HG03064 (cell line): Measurements from ENCODE around the gene ELAPOR1.
"Not testable (repeated sequence)": the region's sequence is repeated elsewhere in the genome, so short reads cannot be mapped to it uniquely, and the experiment has no call there.

ENCODE experiments used
- ATAC-seq: cut with Tn5 transposase; IDR thresholded peaks from one replicate; pipeline ENCODE4 v1.9.1; 2021; ENCODE audit warnings: low read depth; ENCODE audit not compliant: unreplicated experiment

Gene ELAPOR1

GRCh38 chr1:109135940-109136339, 22.0 kb downstream of the ELAPOR1 start:
- ATAC-seq: no peak

GRCh38 chr1:109136766-109137165, 22.9 kb downstream of the ELAPOR1 start:
- ATAC-seq: no peak

GRCh38 chr1:109137958-109138357, 24.0 kb downstream of the ELAPOR1 start:
- ATAC-seq: no peak

GRCh38 chr1:109138358-109138757, 24.4 kb downstream of the ELAPOR1 start:
- no peak for ATAC-seq

- ATAC-seq: no peak
Observed at GRCh38 chr1:109140392-109140791, 26.5 kb downstream of the ELAPOR1 start.

DNA sequence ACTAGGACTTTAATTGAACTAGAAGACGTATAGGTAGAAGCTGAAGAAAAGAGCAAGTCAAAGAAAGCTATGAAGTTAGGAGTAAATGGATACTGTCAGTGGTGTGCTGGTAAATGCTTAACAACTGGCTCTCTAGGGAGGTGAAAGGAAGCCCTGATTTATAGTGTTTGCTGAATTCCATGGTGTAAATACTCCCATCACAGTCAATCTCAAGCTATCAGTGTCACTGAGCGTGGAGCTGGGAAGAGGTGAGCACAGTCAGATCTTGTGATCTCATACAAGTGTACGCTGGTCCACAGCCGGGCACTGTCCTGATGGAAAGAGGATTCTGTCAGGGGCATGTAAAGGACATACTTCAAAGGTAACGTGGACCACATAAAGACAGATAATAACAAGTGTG, 28.3 kb downstream of the ELAPOR1 start:
- ATAC-seq: no peak

DNA sequence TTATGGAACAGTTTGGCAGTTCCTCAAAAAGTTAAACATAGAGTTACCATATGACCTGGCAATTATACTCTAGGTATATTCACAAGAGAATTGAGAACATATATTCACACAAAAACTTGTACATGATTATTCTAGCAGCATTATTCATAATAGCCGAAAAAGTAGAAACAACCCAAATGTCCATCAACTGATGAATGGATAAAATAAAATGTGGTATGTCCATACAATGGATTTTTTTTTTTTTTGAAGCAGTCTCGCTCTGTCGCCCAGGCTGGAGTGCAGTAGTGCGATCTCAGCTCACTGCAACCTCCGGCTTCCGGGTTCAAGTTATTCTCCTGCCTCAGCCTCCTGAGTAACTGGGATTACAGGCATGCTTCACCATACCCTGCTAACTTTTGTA, 28.8 kb downstream of the ELAPOR1 start:
- ATAC-seq: not testable (repeated sequence)

DNA sequence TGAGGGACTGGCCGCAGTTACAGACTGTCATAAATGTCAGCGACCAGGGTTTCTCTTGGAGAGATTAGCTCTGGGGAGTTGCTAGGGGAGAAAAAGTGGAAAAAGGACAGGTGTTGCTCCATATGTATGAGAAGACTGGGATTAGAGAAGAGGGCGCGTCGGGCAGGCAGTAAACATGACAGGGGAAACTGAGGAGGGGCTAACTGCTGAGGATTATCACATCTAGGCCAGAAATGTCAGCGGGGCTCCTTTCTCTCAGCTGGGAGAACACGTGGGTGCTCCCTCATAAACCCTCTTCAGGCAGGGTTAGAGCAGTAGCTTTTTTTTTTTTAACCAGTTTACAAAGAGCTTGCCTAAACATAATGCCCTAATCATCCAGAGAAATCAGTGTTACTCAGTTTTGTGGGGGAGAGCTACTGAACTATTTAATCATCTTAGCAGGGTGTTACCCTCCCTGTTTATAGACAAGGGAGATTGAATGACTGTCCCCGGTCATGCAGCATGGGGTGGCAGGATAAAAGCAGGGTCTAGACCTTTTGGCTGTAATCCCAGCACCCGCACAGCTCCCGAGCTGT, 35.2 kb downstream of the ELAPOR1 start:
- ATAC-seq: no peak

DNA sequence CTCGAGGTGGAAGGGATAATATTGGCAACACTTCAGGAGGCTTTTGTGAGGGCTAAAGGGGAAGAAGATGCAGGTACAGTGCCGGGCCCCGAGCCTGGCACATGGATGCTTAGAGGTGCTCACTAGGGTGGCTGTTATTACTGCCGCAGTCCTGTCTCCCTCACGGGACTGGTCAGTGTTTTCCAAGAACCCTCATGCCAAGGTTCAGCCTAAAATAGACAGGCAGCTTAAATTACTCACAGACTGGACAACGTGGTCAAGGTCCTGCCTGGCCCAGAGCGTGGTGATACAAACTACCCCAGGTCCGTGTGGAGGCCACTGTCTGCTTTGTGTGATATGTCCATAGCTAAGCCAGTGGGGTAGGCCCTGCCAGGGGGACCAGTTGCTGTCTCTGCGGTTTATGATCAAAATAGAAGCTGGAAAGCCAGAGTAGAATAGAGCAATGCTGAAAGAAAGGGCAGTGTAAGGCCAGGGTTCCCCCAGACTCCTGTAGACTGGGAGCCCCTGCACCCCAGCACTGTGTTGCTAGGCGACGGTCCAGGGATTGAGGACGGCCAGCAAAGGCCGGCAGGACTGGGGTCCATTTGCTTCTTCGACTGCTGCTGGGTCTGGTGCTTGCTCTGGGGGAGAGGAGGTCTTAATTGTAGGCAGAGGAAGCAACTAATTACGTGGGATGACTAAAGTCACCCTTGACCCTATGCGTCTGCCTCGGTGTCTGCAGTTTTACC, 36.1 kb downstream of the ELAPOR1 start:
- no peak for ATAC-seq

DNA sequence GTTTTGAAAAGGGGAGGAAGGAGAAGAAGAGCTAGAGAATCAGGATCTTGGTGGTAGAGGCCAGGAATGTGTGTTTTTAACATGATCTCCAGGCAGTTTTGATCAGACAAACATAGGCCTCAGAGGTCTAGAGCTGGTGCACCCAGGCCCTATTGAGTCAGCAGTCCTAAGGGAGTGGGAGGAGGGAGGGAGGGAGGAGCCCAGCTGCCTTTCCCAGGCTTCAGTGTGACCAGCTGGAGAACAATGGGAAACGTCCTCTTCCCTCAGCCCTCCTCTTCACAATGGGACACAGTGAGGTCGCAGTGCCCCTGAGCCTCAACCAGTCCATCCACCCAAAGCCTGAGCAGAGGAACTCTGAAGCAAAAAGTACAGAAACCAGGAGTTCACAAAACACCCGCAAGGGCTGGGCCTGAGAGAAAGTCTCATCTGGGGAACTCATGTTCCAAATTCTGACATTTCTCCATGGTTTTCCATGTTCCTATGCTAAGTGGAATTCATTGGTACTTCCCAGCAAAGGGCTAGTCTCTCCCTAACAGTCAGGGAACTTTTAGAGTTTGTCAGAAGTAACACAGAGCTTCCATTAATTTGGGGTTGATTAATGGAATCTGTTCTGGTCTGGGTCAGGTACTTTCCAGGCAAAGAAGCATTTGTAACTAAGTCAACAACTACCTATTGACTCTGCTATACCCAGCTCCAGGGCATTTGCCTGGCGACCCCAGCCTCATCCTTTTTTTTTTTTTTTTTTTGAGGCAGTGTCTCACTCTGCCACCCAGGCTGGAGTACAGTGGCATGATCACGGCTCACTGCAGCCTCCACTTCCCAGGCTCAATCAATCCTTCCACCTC, 37.5 kb downstream of the ELAPOR1 start:
- ATAC-seq: no peak

- no peak for ATAC-seq
Observed at GRCh38 chr1:109152196-109152595, 38.3 kb downstream of the ELAPOR1 start.

DNA sequence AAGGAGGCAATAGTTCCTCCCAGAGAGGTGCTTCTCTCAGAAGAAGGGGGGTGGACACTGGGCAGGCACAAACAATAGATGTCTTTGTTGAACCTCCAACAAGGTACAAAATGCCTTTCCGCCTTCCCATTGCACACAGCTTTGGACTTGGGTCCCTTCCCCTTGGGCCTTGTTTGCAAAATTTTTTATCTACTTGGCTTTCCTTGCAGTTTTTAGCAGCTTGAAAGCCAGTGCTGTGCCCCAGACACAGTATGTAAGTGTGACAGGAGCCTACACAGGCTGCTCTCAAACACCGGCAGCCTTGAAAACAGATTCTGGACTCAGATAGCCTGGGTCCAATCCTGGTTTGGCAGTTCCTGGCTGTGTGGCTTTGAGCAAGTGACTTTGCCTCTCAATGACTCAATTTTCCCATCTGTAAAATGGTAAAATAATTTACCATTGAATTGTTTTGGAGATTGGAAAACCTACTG, 43.0 kb downstream of the ELAPOR1 start:
- ATAC-seq: no peak

- ATAC-seq: no peak
Observed at GRCh38 chr1:109158433-109158832, 44.5 kb downstream of the ELAPOR1 start.

DNA sequence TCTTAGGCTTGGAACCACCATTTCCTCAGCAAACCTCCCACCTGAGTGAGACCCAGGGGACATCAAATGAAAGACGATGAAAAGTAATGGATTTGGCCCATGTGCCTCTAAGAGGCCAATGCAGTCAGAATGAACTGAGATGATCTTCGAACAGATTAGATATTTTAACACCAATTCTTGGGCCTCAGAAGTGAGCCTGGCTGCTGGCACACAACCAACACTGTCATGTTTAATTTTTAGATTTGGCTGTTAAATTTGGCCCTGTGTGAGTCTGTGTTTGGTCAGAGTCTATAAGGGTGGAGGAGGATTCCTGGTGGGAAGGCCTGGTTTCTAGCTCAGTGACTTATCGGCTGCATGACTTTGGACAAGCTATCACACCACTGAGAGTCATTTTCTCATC, 45.4 kb downstream of the ELAPOR1 start:
- ATAC-seq: no peak

GRCh38 chr1:109160071-109160840, 46.3 kb downstream of the ELAPOR1 start:
- no peak for ATAC-seq

- no peak for ATAC-seq
Observed at GRCh38 chr1:109161858-109162606, 48.1 kb downstream of the ELAPOR1 start.

DNA sequence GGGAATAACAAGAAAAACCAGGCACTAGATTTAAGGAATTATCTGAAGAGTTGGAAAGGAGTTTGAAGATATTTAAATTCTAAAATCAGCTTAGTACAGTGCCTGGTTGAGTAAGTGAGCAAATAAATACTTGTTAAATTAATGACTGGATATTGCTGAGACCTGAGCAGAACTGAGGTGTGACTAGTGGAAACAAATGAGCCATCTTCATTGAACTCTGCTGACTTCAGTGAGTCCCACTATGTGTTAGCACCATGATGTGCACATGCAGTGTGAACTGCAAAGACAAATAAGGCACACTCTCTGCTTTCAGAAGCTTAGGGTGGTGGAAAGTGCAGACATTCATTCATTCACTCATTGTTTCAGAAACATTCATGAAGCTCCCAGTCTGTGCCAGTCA, 48.7 kb downstream of the ELAPOR1 start:
- ATAC-seq: no peak

DNA sequence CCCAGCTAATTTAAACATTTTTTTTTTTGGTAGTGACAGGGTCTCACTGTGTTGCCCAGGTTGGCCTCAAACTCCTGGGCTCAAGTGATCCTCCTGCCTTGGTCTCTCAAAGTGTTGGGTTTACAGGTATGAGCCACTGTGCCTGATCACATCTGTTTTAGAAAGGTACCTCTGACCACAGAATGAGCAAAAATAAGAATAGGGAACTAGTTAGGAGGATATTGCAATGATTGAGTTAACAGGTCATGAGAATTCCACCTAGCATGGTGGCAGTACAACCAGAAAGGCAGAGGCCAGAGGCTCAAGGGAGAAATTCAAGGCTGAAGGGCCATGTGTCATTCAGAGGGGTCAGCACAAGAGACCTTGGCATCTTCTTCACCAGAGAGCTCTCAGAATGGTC, 49.6 kb downstream of the ELAPOR1 start:
- ATAC-seq: no peak
